Measurements from ENCODE around the gene NRXN3.

GRCh38 chr14:79017561-79017960 lies 847.4 kb downstream of the NRXN3 start:
- no peak for TF ChIP-seq CTCF (IDR thresholded peaks at IDR 0.05; ENCODE audit: insufficient read depth, low read depth, low read length)
- TF ChIP-seq EZH2 (IDR thresholded peaks at IDR 0.05; ENCODE audit: insufficient read depth, low read length) = no peak

Measured in astrocyte (in vitro differentiated cells and primary cell).